OCI-LY7 (cell line): ENCODE results near the gene FBXW8.

Source experiments
- EZH2phosphoT487 ChIP-seq: fragments of 200-600 bp; sonication (generic); IDR thresholded peaks from 2 replicates; pipeline ENCODE4 v1.6.1; 2018; ENCODE audit warnings: low read depth, borderline replicate concordance, mild to moderate bottlenecking, mixed run types, antibody characterized with exemption, low read length, moderate library complexity, mixed read lengths
- TF ChIP-seq, protein P1 (sequence below): fragments of 200-600 bp; sonication (generic); conservative IDR thresholded peaks from 2 replicates; pipeline ENCODE4 v1.5.1; 2014; ENCODE audit warnings: mild to moderate bottlenecking, antibody characterized with exemption, low read length, moderate library complexity, mixed read lengths

DNA sequence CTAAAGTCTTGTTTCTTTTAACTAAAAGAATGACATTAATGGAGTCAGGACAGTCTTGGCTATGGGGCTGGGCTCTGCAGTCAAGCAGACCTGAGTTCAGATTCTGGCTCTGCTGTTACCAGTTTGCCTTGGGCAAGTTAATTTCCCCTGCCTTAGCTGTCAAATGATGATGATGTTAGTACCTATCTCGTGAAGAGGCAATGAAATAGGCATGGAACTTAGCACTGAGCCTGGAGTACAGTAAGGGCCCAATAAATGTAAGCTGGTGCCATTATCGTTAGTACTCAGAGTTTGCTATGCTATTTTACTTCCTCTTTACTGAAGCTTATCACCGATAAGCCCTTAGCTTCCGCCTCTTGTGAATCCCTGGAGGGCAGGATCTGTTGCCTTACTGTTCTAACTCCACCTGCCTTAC lies 8.5 kb downstream of the FBXW8 start:
- TF ChIP-seq, protein P1, sequence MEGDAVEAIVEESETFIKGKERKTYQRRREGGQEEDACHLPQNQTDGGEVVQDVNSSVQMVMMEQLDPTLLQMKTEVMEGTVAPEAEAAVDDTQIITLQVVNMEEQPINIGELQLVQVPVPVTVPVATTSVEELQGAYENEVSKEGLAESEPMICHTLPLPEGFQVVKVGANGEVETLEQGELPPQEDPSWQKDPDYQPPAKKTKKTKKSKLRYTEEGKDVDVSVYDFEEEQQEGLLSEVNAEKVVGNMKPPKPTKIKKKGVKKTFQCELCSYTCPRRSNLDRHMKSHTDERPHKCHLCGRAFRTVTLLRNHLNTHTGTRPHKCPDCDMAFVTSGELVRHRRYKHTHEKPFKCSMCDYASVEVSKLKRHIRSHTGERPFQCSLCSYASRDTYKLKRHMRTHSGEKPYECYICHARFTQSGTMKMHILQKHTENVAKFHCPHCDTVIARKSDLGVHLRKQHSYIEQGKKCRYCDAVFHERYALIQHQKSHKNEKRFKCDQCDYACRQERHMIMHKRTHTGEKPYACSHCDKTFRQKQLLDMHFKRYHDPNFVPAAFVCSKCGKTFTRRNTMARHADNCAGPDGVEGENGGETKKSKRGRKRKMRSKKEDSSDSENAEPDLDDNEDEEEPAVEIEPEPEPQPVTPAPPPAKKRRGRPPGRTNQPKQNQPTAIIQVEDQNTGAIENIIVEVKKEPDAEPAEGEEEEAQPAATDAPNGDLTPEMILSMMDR = no peak
- no peak for TF ChIP-seq EZH2phosphoT487
